HG02759 (cell line): ENCODE results near the gene LDLRAD3.

ENCODE experiments used
- ATAC-seq: cut with Tn5 transposase; IDR thresholded peaks from one replicate; pipeline ENCODE4 v1.9.1; 2021; ENCODE audit warnings: mild to moderate bottlenecking, moderate library complexity; ENCODE audit not compliant: unreplicated experiment

The LDLRAD3 gene

DNA sequence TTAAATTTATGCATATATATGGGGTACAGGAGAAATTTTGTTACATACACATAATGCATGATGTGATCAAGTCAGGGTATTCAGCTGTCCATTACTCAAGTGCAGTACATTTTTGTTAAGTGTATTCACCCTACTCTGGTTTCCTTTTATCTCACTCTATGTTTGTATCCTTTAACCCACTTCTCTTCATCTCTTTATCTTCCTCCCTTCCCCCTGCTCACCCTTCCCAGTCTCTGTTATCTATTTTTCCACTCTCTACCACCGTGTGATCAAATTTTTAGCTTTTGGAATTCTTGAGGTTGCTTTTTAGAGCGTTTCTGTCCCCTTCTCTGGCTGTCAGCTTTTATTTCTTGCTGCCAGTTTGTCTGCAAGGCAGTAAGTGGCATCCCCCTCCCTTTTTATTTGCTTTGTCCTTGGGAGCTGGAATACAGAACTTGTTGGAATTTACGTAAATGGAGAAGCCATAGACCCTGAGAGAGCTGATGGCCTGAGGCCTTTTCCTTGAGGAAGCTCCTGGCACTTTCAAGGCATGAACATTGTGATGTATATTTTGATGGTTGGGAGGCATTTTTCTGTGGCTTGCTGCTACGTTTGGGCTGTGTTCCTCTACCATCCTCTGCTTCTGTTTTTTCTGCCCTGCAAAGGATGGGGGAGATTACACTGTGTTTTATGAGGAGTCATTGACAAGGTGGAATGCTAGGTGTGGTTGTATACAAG, 148.6 kb downstream of the LDLRAD3 start:
- ATAC-seq = no peak

GRCh38 chr11:36093548-36093947, 149.7 kb downstream of the LDLRAD3 start:
- ATAC-seq = no peak

DNA sequence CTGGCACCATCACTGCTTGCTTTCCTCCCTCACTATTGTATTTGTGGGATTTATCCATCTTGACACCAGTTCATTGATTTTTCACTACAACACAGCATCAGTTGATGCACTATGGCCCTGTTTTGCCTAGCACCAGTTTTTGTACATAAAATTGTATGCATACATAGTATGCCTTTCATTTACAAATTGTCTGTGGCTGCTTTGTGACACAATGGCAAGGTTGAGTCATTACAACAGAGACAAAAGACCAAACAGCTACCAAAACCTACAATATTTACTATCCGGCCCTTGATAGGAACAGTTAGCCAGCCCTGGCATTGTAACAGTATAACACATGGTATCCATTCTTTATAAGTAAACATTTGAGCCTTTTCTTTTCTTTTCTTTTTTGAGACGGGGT, 150.3 kb downstream of the LDLRAD3 start:
- no peak for ATAC-seq

GRCh38 chr11:36095716-36096115, 151.9 kb downstream of the LDLRAD3 start:
- ATAC-seq = no peak

DNA sequence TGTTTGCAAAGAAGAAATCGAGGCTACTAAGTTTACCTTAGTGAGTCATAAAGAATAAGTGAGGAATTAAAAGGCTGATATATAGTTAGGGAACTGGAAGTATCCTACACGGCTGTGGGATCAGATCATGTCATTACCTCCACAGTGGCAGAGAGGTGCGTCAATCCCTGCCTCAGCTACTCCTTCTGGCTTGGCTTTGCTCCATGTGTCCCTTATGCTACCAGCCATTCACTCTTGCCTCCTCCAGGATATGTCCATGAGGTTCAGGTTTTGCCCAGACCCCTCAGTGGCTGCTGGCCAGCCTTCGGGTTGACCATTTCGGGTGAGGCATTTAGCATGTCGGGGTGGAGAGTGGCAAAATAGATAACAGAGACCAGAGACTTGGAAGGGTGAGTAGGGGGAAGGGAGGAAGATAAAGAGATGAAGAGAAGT, 153.4 kb downstream of the LDLRAD3 start:
- no peak for ATAC-seq

DNA sequence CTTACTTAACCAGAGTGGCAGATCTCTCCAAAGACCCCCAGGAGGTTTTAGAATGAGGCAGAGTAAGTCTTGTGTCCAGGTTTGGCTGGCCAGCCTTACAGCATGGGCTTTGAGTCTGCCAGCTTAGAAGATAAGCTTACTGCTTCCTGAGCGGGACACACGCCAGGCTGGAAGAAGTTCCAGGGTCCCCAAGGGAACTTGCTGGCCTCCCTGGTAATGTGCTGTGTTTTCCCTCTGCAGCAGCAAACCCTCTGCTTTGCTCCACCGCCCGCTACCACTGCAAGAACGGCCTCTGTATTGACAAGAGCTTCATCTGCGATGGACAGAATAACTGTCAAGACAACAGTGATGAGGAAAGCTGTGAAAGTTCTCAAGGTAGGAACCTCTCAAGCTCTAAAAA, 154.2 kb downstream of the LDLRAD3 start:
- no peak for ATAC-seq

- ATAC-seq = no peak
Observed at GRCh38 chr11:36098853-36099375, 155.1 kb downstream of the LDLRAD3 start.

- ATAC-seq = no peak
Observed at GRCh38 chr11:36101466-36101865, 157.6 kb downstream of the LDLRAD3 start.

DNA sequence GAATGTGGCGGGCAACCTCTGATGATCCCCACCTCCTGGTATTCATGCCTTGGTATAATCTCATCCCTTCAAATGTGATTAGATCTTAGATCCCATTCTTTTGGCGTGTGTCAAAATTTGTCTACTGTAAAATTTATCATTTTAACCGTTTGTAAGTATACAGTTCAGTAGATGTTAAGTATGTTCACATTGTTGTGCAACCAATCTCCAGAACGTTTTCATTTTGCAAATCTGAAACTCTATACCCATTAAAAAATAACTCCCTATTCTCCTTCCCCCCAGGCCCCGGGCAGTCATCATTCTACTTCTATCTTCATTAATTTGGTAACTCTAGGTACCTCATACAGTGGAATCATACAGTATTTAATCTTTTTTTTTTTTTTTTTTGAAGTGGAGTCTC, 159.0 kb downstream of the LDLRAD3 start:
- ATAC-seq = no peak

- no peak for ATAC-seq
Observed at GRCh38 chr11:36103933-36104530, 160.2 kb downstream of the LDLRAD3 start.

GRCh38 chr11:36104660-36104992, 160.8 kb downstream of the LDLRAD3 start:
- ATAC-seq = no peak

- ATAC-seq = no peak
Observed at GRCh38 chr11:36105743-36106581, 162.1 kb downstream of the LDLRAD3 start.

DNA sequence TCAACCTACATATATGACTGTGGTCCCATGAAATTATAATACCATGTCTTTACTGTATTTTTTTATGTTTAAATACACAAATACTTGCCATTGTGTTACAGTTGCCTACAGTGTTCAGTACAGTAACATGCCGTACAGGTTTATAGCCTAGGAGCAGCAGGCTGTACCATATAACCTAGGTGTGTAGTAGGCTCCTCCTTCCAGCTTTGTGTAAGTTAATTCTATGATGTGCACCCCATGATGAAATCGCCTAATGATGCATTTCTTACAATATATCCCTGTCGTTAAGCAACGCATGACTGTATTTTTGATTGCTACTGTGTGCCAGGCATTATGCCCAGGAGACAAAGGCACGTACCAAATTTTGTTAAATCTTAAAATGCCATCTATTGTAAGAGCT, 163.7 kb downstream of the LDLRAD3 start:
- ATAC-seq = no peak

- no peak for ATAC-seq
Observed at GRCh38 chr11:36108881-36109589, 165.2 kb downstream of the LDLRAD3 start.

DNA sequence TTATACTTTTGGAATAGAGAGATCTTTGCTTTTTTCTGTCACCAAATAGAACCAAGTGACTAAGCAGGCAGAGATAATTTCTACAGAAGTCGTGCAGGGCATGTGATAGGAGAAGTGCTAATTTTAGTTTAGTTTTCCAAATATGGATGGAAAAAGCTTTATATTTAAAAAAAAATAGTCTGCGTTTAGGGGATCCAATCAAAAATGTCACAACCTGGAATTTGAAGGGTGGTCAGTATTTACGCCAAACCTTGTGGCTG, 165.7 kb downstream of the LDLRAD3 start:
- ATAC-seq = no peak

- no peak for ATAC-seq
Observed at GRCh38 chr11:36109850-36110606, 166.2 kb downstream of the LDLRAD3 start.

- ATAC-seq = no peak
Observed at GRCh38 chr11:36110668-36111410, 167.0 kb downstream of the LDLRAD3 start.

GRCh38 chr11:36114095-36114494, 170.2 kb downstream of the LDLRAD3 start:
- ATAC-seq = no peak

- ATAC-seq = no peak
Observed at GRCh38 chr11:36115378-36115801, 171.5 kb downstream of the LDLRAD3 start.

DNA sequence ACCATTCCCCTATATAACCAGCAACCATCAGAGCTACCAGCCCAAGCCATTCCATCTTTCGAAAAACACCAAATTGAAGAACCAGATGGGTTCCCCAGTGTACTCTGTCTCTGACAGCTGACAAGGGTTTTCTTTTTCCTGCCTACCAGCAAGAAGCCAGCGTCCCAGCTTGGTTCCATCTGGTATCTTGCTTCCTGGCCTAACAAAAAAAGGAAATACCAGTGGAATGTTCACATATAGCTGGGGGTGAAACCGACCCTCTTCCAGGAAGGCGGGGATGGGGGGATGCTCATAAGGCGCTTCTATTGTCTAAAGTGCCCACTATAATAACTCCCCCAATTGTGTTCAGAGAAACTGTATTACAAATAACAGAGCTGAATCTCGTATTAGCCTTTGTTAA, 172.3 kb downstream of the LDLRAD3 start:
- ATAC-seq = no peak
